NCI-H2196 (cell line): ENCODE data around the gene POLR2E.
"Not testable (repeated sequence)": the region's sequence is repeated elsewhere in the genome, so short reads cannot be mapped to it uniquely, and the experiment has no call there.

ENCODE experiments used
- DNase-seq: peaks from one replicate; lab custom pipeline; 2025; ENCODE audit not compliant: unreplicated experiment; lab: John Stamatoyannopoulos, UW

The POLR2E gene

GRCh38 chr19:1126984-1127760, 32.0 kb upstream of the POLR2E start:
- no peak for DNase-seq

GRCh38 chr19:1125601-1126467, 30.7 kb upstream of the POLR2E start:
- DNase-seq, result no peak

- DNase-seq, result no peak
These were observed 28.9 kb upstream of the POLR2E start for GRCh38 chr19:1123885-1124677.

GRCh38 chr19:1123381-1123780, 28.2 kb upstream of the POLR2E start:
- no peak for DNase-seq

DNA sequence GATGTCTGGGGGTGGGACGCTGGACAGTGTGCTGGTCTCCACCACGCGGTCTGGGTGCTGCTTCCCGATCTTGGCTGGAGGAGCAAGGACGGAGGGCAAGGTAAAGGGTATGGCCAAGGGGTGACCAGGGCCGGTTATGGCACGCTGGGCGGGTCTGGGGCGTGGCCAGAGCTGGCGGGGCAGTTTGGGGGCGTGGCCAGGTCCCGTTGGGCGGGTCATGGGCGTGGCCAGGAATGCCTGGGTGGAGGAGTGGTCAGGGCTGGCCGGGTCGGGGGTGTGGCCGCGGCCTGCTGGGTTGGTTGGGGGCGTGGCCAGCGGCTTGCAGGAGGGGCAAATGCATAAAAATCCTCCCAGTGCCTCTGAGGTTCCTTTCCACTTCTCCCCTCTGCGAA, 27.8 kb upstream of the POLR2E start:
- peak; percentile 71 for DNase-seq

GRCh38 chr19:1122021-1122971, 27.1 kb upstream of the POLR2E start:
- DNase-seq, result no peak

DNA sequence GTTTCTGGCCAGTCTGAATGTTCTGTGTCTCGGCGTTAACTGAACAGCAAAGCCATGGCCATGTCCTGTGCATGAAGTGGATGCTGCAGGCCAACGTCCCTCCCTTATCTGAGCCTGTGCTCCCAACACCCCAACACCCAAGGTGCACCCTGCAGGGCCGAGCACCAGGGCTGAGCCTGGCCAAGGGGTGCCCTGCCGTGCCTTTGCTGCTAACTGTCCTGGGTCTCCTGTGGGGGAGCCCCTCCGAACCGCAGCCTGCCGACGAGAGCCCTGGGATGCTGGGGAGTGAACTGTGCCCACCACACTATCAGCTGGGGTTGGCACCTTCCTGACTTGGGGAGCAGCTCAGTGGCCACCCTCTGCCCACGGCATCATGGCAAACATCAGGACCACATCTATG, 26.2 kb upstream of the POLR2E start:
- DNase-seq, result no peak

- no peak for DNase-seq
These were observed 24.5 kb upstream of the POLR2E start for GRCh38 chr19:1119475-1120217.

DNA sequence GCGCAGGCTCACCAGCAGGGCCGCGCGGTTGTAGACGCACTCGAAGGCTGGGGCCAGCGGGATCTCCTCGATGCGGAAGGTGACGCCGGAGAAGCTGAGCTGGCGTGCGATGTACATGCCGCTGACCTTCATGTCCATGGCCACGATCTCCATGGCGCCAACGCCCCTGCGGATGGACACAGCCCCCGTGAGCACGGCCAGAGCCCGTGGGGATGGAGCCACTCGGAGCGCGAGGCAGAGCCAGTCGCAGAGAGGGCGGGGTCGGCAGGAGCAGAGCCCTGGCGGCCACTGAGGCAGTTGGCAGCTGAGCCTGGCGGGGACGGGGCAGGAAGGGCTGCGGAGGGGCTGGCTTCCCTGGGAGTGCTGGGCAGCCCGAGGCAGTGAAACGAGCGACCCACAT, 23.8 kb upstream of the POLR2E start:
- no peak for DNase-seq

- DNase-seq, result no peak
These were observed 22.5 kb upstream of the POLR2E start for GRCh38 chr19:1117654-1118053.

GRCh38 chr19:1116726-1117581, 21.8 kb upstream of the POLR2E start:
- DNase-seq, result no peak

- DNase-seq, result no peak
These were observed 20.7 kb upstream of the POLR2E start for GRCh38 chr19:1115646-1116420.

DNA sequence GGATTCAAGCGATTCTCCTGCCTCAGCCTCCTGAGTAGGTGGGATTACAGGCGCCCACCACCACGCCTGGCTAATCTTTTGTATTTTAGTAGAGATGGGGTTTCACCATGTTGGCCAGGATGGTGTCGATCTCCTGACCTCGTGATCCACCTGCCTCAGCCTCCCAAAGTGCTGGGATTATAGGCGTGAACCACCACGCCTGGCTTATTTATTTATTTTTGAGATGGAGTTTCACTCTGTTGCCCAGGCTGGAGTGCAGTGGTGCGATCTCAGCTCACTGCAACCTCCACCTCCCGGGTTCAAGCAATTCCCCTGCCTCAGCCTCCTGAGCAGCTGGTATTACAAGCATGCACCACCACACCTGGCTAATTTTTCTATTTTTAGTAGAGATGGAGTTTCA, 19.6 kb upstream of the POLR2E start:
- DNase-seq, result not testable (repeated sequence)

DNA sequence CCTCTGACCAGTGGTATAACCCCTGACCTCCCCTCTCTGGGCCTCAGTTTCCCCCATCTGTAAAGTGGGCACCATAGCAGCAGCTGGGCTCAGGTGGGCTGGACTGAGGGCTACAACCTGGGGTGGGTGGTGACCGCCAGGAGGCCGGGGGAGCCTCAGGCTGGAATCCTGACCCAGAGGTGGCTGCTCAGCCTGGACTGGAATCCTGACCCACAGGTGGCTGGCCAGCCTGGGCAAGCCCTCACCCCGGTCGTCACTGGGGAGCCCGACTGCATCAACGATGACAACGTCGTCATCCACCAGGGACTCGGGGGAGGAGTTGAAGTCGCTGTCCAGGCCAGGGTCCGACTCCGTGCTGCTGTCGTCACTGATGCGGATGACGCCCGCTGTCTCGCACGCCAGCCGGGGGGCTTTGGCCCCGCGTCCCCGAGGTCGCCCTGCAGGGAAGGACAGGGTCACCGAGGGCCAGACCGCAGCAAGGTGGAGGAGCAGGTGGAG, 18.9 kb upstream of the POLR2E start:
- DNase-seq, result no peak

DNA sequence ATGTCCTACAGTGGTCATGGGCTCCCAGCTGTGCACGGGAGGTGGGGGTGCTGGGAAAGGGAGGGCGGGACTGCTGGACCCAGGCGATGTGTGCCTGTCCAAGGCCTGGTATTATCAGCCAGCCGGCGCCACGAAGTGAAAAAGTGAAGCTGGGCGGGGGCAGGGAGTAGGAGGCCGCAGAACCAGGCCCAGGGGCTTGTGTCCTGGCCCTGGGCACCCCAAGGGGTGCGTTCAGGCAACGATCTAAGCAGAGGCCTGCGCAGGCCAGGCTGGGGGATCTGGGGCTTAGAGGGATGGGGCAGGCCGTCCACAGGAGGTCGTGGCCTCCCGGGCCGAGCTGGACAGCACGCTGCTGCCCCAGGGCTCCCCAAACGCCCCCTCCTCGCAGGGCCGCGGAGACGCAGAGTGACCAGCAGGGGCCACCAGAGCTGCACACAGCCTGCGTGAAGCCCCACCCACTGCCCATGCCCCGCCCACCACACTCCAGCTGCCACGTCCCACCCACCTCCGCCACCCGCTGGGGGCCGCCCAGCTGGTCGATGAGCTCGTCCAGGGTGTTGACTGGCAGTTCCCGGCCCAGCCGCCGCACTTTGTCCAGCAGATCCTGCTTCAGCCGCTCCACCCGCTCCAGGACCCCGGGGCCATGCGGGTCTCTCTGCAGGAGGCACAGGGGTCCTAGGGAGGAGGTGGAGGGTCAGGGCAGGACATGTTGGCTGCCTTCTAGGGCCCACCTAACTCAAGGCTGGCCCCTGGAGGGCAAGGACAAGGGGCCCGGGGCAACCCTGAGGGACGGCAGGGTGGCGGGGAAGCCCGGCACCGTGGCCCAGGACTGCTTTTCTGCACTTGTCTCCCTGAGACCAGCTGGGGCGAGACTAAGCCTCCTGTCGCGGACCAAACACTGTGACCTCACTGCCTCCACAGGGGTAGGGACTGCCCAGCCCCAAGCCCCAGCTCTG, 18.1 kb upstream of the POLR2E start:
- peak; percentile 93 for DNase-seq

- no peak for DNase-seq
These were observed 17.3 kb upstream of the POLR2E start for GRCh38 chr19:1112268-1113029.
